Psoas muscle (tissue), 8 donors: ENCODE measurements around the gene RDH5. TPM values are rescaled to one million over a fixed set of nuclear protein-coding genes. Genes with fewer than 3 reads are reported as not detected.

ENCODE experiments used
- ATAC-seq, 4 donors: fragments of 200-7000 bp; cut with Tn5 transposase; one replicate each; pipeline ENCODE4 v1.9.1; 2020; ENCODE audit warnings: moderate library complexity in 3 of 4, mild to moderate bottlenecking in 2 of 4
- DNase-seq, 2 donors: peaks; one replicate each; pipeline ENCODE4 v3.0.0-alpha.2; 2020
- H3K27ac ChIP-seq: fragments of 200-600 bp; one replicate; pipeline ENCODE4 v1.8.0; 2022
- H3K27me3 ChIP-seq, 3 donors: fragments of 200-600 bp in 1 of 3; one replicate each; pipeline versions ENCODE4 v1.6.1 to v1.8.0; 2013 to 2022; ENCODE audit warnings: low read length in 2 of 3, mild to moderate bottlenecking in 2 of 3, moderate library complexity in 1 of 3; ENCODE audit not compliant: insufficient read depth in 3 of 3
- H3K36me3 ChIP-seq, 2 donors: fragments of 200-600 bp in 1 of 2; one replicate each; pipeline versions ENCODE4 v1.6.1 to v1.8.0; 2013 to 2022; ENCODE audit warnings: low read depth in 1 of 2, mild to moderate bottlenecking in 1 of 2, moderate library complexity in 1 of 2; ENCODE audit not compliant: insufficient read depth in 1 of 2
- H3K4me1 ChIP-seq: fragments of 200-600 bp; one replicate; pipeline ENCODE4 v1.8.0; 2022
- H3K4me3 ChIP-seq: fragments of 200-600 bp; one replicate; pipeline ENCODE4 v1.8.0; 2022; ENCODE audit warnings: mild to moderate bottlenecking
- H3K9me3 ChIP-seq: fragments of 200-600 bp; one replicate; pipeline ENCODE4 v1.8.0; 2022
- WGBS, 3 donors: extraction: QIAGEN DNeasy Blood & Tissue Kit; methylation state at CpG; one replicate each; pipeline versions ENCODE4 v1.1.6 to v1.1.7; 2013; 5-methylcytosine and 5-hydroxymethylcytosine counted together
- intact Hi-C, 2 donors: fragments of 100-400 bp; cut with DNase I; formaldehyde crosslinking; loops; one replicate each; pipeline versions ENCODE4 v1.11.0 to v1.14.2; 2022
- polyA plus RNA-seq, 3 donors: library from polyadenylated mRNA; stranded (reverse); fragments of 200-250 nt; gene quantifications; one replicate each; pipeline ENCODE4 v1.2.3, GENCODE V29; 2013
- total RNA-seq, 4 donors: library from RNA; stranded (reverse); fragmentation: NEBNext Ultra II Directional in 2 of 4; extraction: Animal tissue kit (Norgen Biotek cat#: 25700) in 2 of 4; gene quantifications; one replicate each; pipeline versions ENCODE4 v1.2.1 to v1.2.4, GENCODE V29; 2021 to 2023
- TF ChIP-seq, protein P1 (sequence below): fragments of 200-600 bp; IDR thresholded peaks from one replicate; pipeline ENCODE4 v1.8.0; 2022; ENCODE audit warnings: antibody characterized with exemption
- donor health status: healthy with polysubstance abuse.
- donor health status: DM: no; HTN: no; CAD: no; lungs with moderate emphysema.
- donor health status: Bipolar disorder and iron deficiency.
- donor health status: healthy.
- donor health status: DM: yes; HTN: yes; CAD: no.
- donor health status: DM: no; HTN: no; CAD: no.
- donor health status: DM: no; HTN: no; CAD: no.
- donor health status: DM: yes; HTN: yes; CAD: no.

RDH5 gene
- total and polyA plus RNA-seq, 7 donors, result 7.0 to 25.4 (median 11.9) TPM

DNA sequence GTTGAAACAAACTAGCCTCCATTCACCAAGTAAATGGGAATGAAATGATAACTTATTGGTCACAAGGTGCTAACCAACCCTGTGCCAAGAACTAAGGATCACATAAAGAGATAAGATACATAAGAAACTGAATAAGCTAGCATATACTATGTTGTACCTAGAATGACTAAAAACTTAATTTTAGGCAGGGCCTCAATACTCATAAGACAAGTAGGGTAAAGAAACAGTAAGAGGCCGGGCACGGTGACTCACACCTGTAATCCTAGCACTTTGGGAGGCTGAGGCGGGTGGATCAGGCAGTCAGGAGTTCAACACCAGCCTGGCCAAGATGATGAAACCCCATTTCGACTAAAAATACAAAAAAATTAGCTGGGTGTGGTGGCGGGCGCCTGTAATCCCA lies 40.5 kb downstream of the RDH5 start:
- Histone ChIP-seq H3K36me3 (peaks cover 11 to 83% of the 10 kb centered on the region in 2 donors), H3K27me3 (no peaks in the 10 kb centered on the region), H3K27ac (no peak overlapping the region), H3K4me1 (no peaks in the 10 kb centered on the region), H3K4me3 (no peak overlapping the region), H3K9me3 (no peaks in the 10 kb centered on the region)
- no peak for DNase-seq
- peak in 1 of 4 donors; percentile 21 for ATAC-seq
- intact Hi-C loops, result loop anchor here in 1 of 2 donors (1.0 kb wide), 1 partner anchor 38 kb away; no protein-coding TSS in a partner anchor
- TF ChIP-seq, protein P1, sequence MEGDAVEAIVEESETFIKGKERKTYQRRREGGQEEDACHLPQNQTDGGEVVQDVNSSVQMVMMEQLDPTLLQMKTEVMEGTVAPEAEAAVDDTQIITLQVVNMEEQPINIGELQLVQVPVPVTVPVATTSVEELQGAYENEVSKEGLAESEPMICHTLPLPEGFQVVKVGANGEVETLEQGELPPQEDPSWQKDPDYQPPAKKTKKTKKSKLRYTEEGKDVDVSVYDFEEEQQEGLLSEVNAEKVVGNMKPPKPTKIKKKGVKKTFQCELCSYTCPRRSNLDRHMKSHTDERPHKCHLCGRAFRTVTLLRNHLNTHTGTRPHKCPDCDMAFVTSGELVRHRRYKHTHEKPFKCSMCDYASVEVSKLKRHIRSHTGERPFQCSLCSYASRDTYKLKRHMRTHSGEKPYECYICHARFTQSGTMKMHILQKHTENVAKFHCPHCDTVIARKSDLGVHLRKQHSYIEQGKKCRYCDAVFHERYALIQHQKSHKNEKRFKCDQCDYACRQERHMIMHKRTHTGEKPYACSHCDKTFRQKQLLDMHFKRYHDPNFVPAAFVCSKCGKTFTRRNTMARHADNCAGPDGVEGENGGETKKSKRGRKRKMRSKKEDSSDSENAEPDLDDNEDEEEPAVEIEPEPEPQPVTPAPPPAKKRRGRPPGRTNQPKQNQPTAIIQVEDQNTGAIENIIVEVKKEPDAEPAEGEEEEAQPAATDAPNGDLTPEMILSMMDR, result no peak
- 96 to 99% (median 96%) methylated on average over 6 of the region's 6 CpGs for WGBS, 3 donors

GRCh38 chr12:55762646-55763045 lies 42.5 kb downstream of the RDH5 start:
- DNase-seq (no peak), ATAC-seq (no peak)
- H3K4me1 ChIP-seq, result no peaks in the 10 kb centered on the region
- TF ChIP-seq, protein P1, result no peak
- H3K36me3 ChIP-seq, result peaks cover 4 to 68% of the 10 kb centered on the region in 2 donors
- no peaks in the 10 kb centered on the region for H3K27me3 ChIP-seq
- intact Hi-C loops, result no loop called here
- no peak overlapping the region for H3K4me3 ChIP-seq
- H3K27ac ChIP-seq, result no peak overlapping the region
- no peaks in the 10 kb centered on the region for H3K9me3 ChIP-seq

DNA sequence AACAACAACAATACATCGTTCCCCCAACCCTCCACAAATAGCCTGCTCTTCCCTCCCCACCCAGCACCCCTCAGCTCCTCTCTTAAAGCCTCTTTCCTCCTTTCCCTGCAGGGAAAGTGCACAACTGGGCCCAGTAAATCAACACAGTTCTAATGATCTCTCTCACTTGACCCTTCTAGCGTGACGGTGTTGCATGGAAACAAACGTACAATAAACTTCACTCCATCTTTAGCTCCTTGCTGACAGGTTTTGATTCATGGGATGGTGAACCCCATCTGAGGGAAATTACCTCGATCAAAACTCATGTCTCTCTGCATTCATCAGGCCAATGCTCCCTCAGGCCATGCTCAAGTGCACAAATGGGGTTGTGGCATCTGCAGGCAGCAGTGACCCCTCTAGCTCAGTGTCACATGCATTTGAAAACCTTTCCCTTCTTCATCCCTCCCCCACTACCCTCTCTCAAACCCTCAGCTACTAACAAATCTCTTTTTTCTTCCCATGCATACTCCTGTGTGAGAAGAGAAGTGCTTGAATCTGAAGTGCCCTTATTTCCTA lies 45.6 kb downstream of the RDH5 start:
- intact Hi-C loops, result no loop called here
- H3K4me1 ChIP-seq, result no peaks in the 10 kb centered on the region
- TF ChIP-seq, protein P1, result no peak
- no peaks in the 10 kb centered on the region for H3K27me3 ChIP-seq
- no peak for DNase-seq
- H3K36me3 ChIP-seq, result peaks cover 0 to 53% of the 10 kb centered on the region in 2 donors
- no peak overlapping the region for H3K4me3 ChIP-seq
- H3K9me3 ChIP-seq, result no peaks in the 10 kb centered on the region
- WGBS, 3 donors, result 54 to 67% (median 57%) methylated on average over 5 of the region's 5 CpGs
- H3K27ac ChIP-seq, result no peak overlapping the region
- no peak for ATAC-seq

GRCh38 chr12:55767156-55767555 lies 47.0 kb downstream of the RDH5 start:
- Histone ChIP-seq H3K36me3 (peaks cover 0 to 49% of the 10 kb centered on the region in 2 donors), H3K4me3 (no peak overlapping the region)
- 97 to 99% (median 97%) methylated on average over 4 of the region's 4 CpGs for WGBS, 3 donors

More at GRCh38 chr12:55767156-55767555, 47.0 kb downstream of the RDH5 start:
- no peak for DNase-seq
- ATAC-seq, result no peak
- H3K9me3 ChIP-seq, result no peaks in the 10 kb centered on the region
- TF ChIP-seq, protein P1, result no peak
- intact Hi-C loops, result no loop called here
- no peaks in the 10 kb centered on the region for H3K27me3 ChIP-seq
- H3K27ac ChIP-seq, result no peak overlapping the region
- H3K4me1 ChIP-seq, result peaks cover 8% of the 10 kb centered on the region
